Mesothelial cell of epicardium (in vitro differentiated cells): ENCODE results near the gene MDK. TPM values are rescaled to one million over a fixed set of nuclear protein-coding genes. Genes with fewer than 3 reads are reported as not detected.

Source experiments
- DNase-seq, 2 experiments: peaks; one replicate each; pipeline ENCODE4 v3.0.0; 2021; ENCODE audit warnings: low spot score in 2 of 2; ENCODE audit not compliant: unreplicated experiment in 2 of 2
- H3K27ac Mint-ChIP-seq: 2 replicates; pipeline ENCODE4 v1.8.0; 2021; ENCODE audit warnings: mixed read lengths
- H3K27me3 Mint-ChIP-seq: 2 replicates; pipeline ENCODE4 v1.8.0; 2021; ENCODE audit warnings: low read depth, mixed read lengths
- H3K36me3 Mint-ChIP-seq: 2 replicates; pipeline ENCODE4 v1.8.0; 2021; ENCODE audit warnings: mixed read lengths
- H3K4me1 Mint-ChIP-seq: 2 replicates; pipeline ENCODE4 v1.8.0; 2021; ENCODE audit warnings: mixed read lengths
- H3K4me3 Mint-ChIP-seq: 2 replicates; pipeline ENCODE4 v1.8.0; 2021; ENCODE audit warnings: mild to moderate bottlenecking, moderate library complexity, mixed read lengths
- H3K9me3 Mint-ChIP-seq: 2 replicates; pipeline ENCODE4 v1.8.0; 2021; ENCODE audit warnings: mixed read lengths
- CTCF ChIP-seq: fragments of 200-600 bp; sonication (generic); IDR thresholded peaks from one replicate; pipeline ENCODE4 v1.5.0; 2021; ENCODE audit warnings: antibody characterized with exemption; ENCODE audit not compliant: unreplicated experiment
- total RNA-seq: library from RNA; stranded (reverse); gene quantifications from 3 replicates; pipeline ENCODE4 v1.2.1, GENCODE V29; 2021

Gene MDK
- total RNA-seq, 1 donor from 2014 or later: 1,586 TPM

DNA sequence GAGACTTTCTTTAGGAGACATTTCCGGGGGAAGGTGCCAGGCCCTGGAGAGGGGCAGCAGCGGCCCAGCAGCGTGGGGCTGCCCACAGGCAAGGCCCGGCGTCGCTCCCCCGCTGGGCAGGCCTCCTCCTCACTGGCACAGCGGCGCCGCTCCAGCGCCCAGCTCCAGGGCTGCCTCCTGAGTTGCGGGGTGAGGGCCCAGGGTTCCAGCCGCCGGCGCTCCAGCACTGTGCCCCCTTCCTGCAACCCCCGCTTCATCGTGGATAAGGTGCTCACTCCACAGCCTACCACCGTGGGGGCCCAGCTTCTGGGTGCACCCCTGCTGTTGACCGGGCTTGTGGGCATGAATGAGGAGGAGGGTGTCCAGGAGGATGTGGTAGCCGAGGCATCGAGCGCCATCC, 15.2 kb upstream of the MDK start:
- TF ChIP-seq CTCF: no peak
- peaks cover 24% of the 10 kb centered on the region for H3K4me1 Mint-ChIP-seq
- no peak overlapping the region for H3K4me3 Mint-ChIP-seq
- no peaks in the 10 kb centered on the region for H3K9me3 Mint-ChIP-seq
- no peak for DNase-seq
- H3K27ac Mint-ChIP-seq: no peak overlapping the region
- no peaks in the 10 kb centered on the region for H3K27me3 Mint-ChIP-seq
- peaks cover 3% of the 10 kb centered on the region for H3K36me3 Mint-ChIP-seq

DNA sequence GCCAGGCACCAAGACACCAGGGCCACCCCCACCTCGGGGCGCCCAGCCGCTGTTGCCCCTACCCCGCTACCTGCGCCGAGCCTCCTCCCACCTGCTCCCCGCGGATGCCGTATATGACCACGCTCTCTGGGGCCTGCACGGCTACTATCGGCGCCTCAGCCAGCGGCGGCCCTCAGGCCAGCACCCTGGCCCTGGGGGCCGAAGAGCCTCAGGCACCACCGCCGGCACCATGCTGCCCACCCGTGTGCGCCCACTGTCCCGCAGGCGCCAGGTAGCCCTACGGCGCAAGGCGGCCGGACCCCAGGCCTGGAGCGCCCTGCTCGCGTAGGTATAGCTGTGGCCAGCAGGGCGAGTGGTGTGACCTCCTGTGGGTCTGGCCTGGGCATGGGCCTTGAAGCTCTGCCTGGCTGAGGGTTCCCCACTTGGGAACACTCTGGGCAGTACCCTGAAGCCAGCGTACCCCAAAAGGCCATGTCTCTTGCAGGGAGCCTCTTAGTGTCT, 14.8 kb upstream of the MDK start:
- no peak for DNase-seq
- no peak for TF ChIP-seq CTCF
- Mint-ChIP-seq H3K4me1 (peaks cover 21% of the 10 kb centered on the region), H3K9me3 (no peaks in the 10 kb centered on the region), H3K4me3 (no peak overlapping the region), H3K27me3 (no peaks in the 10 kb centered on the region), H3K36me3 (peaks cover 3% of the 10 kb centered on the region), H3K27ac (no peak overlapping the region)

- peak in 1 of 2 experiments; percentile 82 for DNase-seq
- Mint-ChIP-seq H3K4me3 (peak overlapping the region; percentile 10), H3K36me3 (peaks cover 3% of the 10 kb centered on the region), H3K27me3 (no peaks in the 10 kb centered on the region), H3K27ac (peak overlapping the region; percentile 25), H3K4me1 (peaks cover 20% of the 10 kb centered on the region), H3K9me3 (no peaks in the 10 kb centered on the region)
- TF ChIP-seq CTCF: peak; percentile 93
Measured at GRCh38 chr11:46367244-46367915, 14.1 kb upstream of the MDK start.

DNA sequence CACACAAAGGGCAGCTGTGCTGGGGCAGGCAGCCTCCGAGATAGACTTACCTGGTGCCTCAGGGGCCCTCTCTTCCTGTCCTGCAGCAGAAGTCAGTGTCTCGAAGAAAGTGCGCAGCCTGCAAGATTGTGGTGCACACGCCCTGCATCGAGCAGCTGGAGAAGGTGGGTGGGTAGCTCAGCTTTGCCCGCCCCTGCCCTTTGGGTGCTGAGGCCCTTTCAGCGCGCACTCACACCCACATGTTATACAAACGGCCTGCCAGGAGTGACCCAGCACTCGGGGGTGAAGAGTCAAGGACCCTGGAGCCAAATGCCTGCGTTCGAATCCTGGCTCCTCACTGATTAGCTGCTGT, 13.6 kb upstream of the MDK start:
- no peak overlapping the region for H3K4me3 Mint-ChIP-seq
- no peak for DNase-seq
- H3K4me1 Mint-ChIP-seq: peaks cover 18% of the 10 kb centered on the region
- H3K9me3 Mint-ChIP-seq: no peaks in the 10 kb centered on the region
- no peaks in the 10 kb centered on the region for H3K27me3 Mint-ChIP-seq
- TF ChIP-seq CTCF: no peak
- peaks cover 3% of the 10 kb centered on the region for H3K36me3 Mint-ChIP-seq
- H3K27ac Mint-ChIP-seq: no peak overlapping the region

DNA sequence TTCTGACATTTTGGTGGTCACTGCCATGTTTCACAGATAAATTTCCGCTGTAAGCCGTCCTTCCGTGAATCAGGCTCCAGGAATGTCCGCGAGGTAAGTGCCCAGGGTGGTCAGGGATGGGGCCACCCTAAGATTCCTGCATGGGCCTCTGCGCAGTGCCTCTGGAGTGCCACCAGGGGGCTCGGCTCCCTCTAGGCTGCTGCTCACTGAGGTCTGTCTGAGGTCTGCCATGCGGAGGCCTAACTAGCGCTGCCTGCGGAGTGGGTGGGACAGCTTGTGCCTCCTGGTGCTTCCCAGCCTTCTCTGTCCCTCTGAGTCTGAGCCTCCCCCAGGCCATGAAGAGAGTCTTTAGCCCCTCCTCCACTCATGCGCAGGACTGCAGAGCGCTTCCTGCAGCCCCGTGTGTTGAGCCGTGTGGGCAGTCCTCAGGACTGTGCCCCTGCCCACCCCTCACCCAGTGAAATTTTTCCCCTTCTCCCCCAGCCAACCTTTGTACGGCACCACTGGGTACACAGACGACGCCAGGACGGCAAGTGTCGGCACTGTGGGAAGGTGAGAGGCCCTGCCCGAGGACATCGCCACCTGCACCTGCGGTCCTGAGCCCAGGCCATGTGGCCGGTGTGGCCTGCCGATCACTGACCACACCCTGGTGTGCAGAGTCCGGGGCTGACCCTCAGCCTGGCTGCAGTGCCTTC, 11.9 kb upstream of the MDK start:
- Mint-ChIP-seq H3K27me3 (no peaks in the 10 kb centered on the region), H3K36me3 (peaks cover 3% of the 10 kb centered on the region), H3K4me1 (peaks cover 15% of the 10 kb centered on the region), H3K27ac (no peak overlapping the region), H3K4me3 (no peak overlapping the region), H3K9me3 (no peaks in the 10 kb centered on the region)
- TF ChIP-seq CTCF: peak; percentile 77
- DNase-seq: peak in 1 of 2 experiments; percentile 73
